ENCODE results near the gene TGFBI.

TGFBI gene

DNA sequence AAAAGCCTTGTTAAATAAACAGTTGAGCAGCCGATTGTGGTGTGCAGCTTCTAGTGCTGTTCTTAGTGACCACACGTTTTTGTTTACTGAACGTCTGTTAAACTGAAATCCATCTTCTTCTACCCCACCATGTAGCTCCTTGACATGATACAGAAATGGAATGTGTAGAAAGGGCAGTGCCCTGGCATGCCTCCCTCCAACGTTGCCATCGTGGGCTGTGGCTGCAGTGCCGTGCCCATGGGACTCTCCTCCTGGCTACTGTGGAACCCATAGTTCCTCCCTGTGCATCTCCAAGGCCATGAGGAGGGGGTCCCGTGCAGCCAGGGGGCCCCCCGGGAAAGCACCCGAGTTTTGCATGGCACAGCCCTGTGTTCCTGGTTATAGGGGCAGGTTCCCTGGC lies 23.3 kb upstream of the TGFBI start:
- no peak for DNase-seq

DNA sequence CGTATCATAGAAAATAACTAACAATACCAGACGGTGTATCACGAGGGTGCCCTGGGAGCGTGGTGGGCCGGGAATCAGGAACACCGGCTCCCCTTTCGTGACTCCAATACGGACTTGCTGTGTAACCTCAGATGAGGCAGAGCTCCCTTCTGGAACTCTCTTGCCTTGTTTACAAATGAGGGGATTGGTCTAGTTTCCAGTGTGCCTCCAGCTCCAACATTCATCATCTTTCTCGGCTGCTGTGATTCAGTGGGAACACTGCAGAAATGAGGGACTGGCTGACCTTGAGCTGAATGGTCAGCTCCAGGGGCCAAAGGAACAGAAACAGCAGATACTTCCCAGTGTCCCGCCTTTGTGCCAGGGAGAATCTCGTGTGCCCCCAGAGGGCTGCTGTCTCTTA lies 22.6 kb upstream of the TGFBI start:
- no peak for DNase-seq

DNA sequence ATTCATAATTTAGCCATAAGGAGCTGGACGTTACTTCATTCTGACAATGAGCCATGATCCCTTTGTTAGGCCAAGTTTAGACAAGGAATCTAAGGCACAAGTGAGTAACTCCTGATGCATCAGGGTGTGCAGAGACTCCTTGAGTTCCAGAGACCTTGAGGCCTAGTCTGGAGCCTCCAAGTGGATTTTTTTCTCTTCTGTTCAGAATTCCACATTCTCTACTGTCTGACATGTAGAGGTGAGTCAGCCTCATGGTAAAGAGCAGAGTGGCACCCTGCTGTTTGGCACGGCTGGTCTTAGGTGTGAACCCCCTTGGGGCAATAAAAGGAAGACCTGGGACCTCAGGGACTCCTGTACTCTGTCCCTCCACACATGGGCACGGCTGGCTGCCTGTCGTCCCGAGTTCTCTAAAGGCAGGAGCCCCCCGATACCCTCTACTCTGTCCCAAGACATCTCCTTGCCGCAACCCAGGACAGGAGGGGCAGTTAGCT lies 22.0 kb upstream of the TGFBI start:
- DNase-seq: no peak

DNA sequence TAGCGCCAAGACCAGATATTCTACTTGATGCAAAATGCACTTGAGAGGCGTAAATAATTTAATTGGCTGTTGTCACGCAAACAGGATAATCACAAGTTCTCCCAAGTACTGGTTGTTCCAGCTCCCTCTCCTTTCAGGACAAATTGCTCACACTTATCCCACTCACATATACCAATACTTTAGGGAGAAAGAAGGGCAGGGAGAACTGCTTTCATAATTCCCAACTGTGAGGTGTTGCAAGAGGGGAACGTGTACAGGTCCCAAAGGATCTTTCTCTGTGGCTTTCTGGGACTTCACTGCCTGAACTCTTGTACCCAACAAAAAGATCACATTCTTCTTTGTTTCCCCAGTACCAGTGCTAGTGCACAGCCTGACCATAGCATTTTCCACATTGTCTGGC lies 21.5 kb upstream of the TGFBI start:
- DNase-seq: no peak

DNA sequence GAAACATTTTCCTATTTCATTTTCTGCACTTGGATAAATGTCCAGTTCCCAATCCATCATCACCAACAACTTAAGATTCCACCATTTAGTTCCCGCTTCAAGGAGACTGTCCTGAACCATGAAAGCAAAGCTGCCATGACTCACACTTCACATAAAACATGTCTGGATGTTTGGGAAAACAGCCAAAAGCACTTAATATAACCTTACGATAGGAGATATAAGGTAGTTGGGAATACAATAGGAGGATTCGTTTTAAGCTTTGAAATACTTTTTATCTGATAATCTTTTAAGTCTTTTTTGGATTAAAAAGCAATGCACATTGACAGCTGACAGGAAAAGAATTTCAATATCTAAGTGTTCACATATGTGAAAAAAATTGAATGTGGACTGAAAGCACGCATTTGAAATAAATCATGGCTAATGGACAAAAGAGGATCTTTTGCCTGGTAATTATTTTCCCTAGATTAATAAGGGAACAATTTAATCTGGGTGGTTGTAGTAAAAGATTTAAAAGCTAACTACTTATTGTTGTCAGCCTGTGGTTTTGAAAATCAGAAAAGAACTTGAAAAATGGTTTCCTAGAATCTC lies 17.3 kb upstream of the TGFBI start:
- DNase-seq: no peak

DNA sequence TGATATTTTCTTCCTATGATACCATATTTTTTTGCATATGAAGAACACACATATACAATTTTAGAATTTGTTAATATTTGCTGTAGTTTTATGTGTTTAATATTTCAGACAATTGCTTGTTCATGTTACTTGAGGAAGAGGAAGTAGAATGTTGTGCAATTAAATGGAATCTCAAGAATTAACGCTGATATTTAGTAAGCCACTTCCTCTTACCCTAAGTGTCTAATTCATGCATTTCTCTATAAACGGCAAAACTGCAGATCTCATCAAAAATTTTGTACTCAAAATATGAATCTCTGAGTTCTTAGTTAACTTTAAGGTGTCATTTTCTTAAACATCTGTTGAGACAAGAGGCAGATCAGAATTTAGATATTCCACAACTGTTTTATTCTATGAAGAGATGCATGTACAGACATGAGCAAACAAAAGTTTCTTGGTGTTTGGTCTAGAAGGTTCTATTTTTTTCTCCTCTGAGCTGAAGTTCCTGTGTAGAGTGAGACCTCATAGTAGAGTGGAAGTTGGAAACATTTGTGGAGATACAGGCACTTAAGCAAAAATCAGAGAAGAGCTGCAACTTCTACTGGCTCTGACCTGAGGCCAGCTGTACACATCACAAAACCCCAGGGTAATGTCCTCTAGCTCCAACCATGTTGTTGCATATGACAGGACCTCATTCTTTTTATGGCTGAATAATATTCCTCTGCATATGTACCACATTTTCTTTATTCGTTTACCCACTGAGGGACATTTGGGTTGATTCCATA lies 16.6 kb upstream of the TGFBI start:
- DNase-seq: no peak

DNA sequence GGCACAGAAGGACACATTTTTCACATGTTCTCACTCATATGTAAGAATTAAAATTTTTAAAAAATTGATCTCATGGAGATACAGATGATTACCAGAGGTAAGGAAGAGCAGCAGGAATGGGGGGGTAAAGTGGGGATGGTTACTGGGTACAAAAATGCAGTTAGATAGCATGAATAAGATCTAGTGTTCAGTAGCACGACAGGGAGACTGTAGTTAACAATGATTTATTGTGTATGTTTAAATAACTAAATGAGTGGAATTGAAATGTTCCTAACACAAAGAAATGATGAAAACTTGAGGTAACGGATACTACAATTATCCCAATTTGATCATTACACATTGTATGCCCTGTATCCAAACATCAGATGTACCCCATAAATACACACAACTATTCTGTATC lies 15.2 kb upstream of the TGFBI start:
- no peak for DNase-seq

DNA sequence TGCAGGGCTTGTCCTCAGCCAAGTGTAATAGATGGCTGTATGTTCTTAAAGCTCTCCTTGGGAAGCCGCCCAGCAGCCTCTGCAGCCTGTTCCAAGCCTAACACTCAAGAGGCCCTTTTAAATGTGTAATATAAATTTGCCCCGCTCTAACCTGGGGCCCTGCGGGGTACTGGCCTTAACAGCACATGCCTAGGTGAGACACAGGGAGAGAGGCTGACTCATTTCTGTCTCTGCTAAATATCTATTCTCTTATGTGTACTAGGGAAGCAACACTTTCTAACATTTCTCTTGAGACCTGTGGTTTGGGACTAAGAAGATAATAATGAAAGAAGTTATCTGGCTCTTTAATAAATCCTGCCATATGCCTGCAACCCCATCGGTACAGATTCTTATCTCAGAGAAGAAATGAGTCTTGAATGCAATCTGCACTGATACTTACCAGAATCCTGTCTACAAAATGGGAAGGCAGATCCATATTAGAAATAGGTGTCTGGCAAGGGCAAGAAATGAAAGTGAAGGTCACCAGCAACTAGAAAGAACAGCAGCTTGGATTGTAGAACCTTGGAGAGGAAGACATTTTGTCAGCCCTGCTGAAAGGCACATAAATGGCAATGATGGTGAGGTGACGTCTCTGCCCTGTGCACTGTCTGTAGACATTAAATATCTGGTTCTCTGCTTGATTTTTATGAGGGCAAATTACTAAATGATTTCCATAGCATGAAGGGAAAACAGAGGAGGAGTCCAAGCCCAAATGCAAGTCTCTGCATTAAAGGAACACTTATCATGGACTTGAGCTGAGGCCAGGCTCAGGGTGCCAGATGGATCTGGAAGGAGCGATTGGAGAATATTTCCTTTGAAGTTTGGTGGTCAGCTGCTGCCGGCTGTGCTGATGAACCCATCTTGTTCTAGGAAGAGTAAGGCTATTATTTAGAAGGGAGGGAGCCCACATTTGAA lies 14.5 kb upstream of the TGFBI start:
- no peak for DNase-seq

DNA sequence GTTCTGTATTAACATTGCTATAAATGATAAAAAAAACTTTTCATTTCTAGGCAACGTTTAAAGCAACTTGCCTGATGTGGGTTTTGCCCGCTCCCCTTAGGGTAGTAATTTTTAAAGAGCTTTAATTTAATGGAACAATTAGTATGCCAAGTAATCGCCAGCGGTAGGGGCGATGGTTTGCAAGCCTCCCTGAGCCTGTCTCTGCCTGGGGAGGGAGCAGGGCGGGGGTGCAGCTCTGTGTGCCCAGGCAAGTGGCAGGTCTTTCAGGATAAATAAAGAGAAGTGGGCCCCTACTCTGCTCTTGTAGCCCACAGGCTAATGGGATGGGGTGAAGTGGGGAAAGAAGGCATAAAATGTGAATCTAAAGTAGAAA lies 13.8 kb upstream of the TGFBI start:
- no peak for DNase-seq

DNA sequence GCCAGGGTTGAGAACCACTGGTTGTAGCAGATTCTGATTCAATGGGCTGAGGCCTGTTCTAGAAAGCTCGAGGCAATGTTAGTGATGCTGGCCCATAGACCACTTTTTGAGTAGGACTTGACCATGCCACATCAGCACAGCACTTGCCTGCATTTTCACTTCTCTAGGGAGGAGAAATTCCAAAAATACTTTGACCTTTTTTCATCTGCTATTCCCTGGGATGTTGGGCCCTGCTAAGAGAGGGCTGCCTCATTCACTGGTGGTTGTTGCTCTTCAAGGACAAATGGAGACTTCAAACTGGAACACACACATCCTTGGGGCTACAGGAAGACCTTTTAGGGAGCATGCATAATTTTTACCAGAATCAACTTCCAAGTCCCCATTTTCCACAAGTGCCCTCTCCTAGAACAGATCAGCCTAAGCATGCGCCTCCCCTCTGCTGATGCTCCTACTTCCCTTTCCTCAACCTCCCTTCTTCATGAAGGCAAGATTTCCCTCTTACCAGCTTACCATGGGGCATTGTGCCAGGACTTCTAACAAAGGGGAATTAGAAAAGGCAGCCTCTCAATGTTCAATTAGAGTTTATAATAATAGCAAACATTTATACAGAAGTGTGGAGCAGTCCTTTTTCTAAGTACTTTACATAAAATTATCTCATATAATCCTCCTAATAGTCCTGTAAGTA lies 12.7 kb upstream of the TGFBI start:
- no peak for DNase-seq

DNA sequence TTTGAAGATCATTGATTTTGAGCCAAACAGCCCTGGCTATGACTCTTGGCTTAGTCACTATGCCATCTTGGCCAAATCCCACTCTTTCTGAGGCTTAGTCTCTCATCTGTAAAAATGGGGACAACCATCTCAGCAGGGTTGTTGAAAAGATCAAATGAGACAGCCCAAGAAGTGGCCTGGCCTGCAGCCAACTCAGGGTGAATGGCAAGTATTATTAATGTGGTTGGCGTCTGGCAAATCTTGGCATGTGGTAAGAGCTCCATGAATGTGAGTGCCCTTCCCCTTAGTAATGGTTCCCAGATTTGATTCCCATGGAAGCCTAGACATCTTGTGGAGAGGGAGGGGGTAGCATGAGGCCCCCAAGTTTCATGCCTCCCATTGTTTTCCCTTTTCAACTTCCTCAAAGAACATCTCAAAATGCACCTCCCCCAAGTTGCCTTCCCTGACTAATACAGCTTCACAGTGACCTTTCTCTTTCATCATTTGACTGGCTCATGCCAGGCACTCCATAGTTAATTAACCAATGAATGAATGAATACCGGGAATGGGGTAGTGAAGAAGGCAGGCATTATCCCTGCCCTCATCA lies 11.8 kb upstream of the TGFBI start:
- no peak for DNase-seq

DNA sequence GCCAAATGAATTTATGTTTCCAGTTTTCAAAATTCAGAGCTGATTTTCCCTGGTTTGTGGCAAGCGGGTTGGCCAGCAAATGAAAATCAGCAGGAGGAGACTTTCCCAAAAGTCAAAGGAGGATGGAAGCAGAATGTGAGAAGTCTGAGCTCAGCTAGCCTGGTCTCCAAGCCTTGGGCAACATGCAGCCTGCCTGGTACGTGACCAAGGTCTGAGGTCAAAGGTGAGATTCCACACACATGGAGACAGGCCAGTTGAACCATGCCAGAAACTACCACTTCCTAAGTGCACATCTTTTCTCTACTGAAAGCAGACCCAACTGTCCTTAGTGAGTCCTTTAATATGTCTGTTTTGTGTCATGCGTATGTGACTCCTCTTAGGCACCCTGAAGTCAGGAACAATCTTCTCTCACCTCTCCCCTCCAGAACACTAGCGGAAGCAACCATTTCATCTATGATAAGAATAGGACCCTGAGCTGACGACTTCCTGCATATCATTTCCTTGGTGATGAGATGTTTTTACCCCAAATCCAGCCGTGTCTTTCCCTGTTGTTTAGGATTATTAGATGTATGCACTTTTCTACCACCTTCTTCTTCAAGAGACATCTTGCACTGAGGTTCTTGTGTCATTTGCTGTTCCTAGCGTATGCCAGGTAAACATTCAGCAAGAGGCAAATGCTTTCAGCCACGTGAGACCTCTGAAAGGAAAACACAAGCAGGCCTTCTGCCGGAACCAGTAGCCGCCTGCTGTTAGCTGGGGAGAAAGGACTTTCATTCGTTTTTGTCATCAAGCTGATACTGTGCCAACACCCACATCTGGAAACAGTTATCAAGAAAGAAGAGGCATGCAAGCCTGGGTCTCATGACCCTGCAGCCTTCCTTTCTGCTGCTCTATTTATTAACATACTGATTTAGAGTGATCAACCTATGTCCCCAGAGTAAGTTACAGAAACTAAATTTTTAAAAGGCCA lies 9.7 kb upstream of the TGFBI start:
- DNase-seq: peak; percentile 90

DNA sequence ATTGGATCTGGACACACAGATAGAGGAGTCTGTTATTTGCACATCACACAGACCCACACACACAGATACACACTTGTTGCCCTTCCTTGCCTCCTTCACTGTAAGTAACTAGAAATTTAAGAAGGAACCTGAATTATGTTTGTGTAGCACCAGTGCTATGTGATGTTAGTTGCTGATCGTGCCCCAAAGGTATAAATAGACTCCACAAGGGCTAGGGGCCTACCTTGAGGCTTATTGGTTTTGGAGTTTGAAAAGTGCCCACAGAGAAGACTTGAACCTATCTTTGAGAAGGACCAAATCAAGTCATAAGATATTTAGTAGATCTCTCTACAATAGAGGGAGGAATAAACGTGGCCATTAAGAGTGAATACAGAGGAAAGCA lies 8.8 kb upstream of the TGFBI start:
- no peak for DNase-seq

DNA sequence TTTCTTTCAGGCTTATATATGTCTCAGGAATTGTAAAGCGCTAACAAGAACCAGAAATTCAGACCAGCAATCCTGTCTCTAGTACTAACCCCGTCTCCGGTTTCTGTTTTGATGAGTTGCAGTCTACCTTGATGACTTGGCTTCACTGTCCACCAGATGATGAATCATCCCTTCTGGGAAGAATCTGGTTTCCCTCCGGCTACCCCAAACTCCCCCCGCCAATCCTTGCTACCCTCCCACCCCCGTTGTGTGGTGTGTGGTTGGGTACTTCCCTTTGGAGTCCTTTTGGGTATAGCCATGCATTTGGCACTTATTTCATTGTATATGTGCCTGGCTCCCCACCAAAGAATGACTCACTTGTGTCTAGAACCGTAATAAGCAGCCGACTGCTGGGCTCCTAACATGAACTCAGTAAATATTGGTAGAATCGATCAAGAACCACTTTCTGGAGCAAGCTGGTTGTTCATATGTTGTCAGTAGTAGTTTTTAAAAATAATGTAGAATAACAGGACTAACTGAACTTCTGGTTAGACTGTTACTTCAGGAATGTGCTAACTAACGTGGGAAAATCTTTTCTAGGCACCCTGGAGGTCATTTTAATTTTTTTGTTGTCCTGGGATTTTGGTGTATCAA lies 8.3 kb upstream of the TGFBI start:
- DNase-seq: peak; percentile 93

DNA sequence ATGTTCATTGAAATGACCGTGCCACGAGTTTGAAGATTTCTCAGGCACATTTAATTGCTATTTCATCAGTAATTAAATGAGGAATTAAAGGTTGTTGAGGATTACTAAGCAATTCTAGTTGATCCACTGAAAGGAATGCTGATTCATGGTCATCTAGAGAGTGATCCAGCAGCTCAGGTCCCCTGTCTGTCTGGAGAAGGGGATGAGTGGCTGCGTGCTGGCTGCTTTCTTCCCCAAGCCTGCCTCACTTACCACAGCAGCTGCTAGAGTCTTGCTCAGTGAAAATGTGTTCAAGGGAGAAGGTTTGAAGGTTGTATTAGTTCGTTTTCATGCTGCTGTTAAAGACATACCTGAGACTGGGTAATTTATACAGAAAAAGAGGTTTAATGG lies 7.8 kb upstream of the TGFBI start:
- no peak for DNase-seq

DNA sequence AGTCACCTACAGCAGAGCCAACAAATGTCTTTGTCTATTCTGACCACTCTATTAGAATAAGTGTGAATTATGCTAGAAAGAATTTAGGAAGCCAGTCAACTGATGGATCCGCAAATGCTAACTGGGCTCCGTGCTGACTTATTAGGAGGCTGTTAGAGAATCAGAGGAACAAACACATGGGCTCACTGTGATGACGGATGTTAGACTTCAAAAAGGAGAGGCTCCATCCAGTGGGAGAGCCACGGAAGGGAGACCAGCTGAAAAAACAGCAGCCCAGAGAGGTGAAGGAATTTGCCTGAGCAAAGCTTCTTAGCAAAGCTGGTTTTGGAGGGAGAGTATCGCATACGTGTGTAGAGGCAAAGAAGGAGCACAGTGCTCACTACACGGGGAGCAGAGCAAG lies 5.8 kb upstream of the TGFBI start:
- DNase-seq: no peak

DNA sequence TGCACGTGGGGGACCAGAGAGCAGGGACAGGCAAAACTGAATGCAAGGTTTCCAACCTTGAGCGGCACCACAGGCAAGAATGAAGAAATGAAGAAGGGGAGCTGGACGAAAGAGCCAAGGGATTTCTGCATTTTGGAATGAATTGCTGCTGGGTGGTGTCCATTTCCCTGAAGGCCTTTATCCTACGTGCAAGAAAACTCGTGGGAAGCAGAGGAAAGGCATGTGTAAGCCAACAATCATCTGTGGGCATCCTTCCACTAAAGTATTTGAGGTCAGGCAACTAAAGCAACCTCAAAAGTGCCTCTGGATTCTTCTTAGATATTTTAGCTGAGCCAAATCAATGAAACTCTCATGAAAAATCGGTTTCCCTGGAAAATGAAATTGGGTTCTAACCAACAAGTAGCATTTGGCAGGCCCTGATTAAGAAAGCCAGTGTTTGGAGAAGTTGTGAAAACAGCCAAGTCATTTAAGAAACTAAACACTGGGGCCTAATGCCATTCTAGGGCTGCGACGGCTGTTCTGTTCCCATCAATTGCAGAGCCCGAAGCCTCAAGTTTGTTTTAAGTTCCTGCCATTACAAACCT lies 4.7 kb upstream of the TGFBI start:
- DNase-seq: peak; percentile 42

DNA sequence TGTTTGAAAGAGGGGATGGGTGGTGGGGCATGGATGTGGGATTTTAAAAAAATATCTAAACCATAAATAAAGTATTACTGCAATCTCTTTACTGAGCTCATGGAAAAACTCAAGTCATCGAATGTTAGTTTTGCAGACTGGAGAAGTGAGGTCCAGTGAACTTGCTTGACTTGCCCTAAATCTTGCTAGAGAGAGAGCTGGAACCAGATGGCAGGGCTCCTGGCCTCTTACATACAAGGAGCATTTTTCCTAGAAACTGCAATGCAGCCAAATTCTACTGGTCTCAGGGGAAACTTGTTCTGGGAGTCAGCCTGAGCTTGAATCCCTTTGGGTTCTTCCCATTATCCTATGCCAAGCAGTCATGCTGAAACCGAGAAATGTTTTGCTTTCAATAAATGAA lies 2.9 kb upstream of the TGFBI start:
- no peak for DNase-seq

DNA sequence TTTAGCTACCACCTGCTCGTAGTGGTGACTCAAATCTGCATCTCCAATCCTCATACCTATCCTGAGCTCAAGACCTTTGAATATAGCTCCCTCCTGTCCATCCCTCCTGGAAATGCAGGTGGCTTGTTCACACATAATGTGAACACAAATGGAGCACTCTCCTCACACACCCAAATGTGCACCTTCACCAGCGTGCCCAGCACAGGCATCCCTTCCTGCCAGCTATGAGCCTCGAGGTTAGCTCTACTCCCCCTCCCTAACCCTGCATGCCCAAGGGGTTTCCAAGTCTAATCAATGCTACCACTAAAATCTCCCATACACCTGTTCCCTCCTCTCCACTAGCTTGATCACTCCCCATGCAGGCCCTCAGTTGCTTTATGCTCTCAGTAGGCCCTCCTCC lies 2.2 kb upstream of the TGFBI start:
- no peak for DNase-seq

DNA sequence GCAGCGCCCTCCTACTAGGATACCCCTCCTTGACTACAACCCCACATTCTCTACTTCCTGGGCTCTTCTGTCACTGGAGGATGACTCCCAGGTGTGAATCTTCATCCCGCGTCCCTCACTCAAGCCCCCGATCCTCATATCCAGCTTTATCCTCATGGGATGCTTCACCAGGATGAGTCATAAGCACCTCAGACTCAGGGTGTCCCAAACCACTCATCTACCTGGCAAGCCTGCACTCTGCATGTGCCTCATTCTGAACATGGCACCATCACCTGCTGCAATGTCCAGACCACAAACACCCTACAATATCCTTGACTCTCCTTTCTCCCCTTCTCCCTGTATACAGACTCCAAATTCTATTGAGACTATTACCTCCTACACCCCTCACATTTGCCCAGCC lies 1.5 kb upstream of the TGFBI start:
- DNase-seq: no peak

DNA sequence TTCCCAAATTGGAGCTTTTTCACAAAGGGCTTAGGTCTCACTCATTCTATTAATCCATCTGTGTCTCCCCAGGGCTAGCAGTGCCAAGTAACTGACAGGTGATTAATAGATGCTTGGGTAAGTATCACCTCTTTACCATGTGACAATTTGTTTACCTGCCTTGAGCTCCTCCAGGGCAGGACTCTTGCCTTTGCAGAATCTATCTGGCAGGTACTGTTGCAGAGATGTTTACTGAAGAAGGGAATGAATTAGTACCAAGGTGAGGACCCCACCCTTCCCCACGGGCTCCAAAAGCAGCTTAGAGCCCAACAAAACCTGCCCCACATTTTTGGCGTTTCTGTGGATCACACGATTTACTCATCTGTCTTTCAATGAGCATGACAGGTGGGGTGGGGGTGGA lies 698 bp upstream of the TGFBI start:
- DNase-seq: no peak

Data from amniotic stem cell (primary cell).